Activated naive CD8-positive, alpha-beta T cell treated with anti-CD3 and anti-CD28 coated beads, Interleukin-2, amount 10 ng/mL, durations not matched to agents 7 days and 5 days (primary cell): Measurements from ENCODE around the gene NOP53. TPM values are rescaled to one million over a fixed set of nuclear protein-coding genes. Genes with fewer than 3 reads are reported as not detected.

ENCODE experiments used
- ATAC-seq: fragments of 150-1000 bp; cut with Tn5 transposase; one replicate; pipeline ENCODE4 v1.10.0; 2021; ENCODE audit warnings: low read depth, moderate library complexity
- POLR2A ChIA-PET: fragments of 350-600 bp; sonication (Branson Sonifier 250); formaldehyde crosslinking; loops from one replicate; lab custom pipeline; 2021; ENCODE audit warnings: antibody characterized with exemption; lab: Charles Lee
- DNase-seq: peaks from one replicate; pipeline ENCODE4 v3.0.0; 2021
- H3K27ac Mint-ChIP-seq: one replicate; pipeline ENCODE4 v1.8.0; 2022; ENCODE audit warnings: mild to moderate bottlenecking, mixed read lengths
- H3K27me3 Mint-ChIP-seq: one replicate; pipeline ENCODE4 v1.8.0; 2022; ENCODE audit warnings: mild to moderate bottlenecking, moderate library complexity, mixed read lengths
- H3K36me3 Mint-ChIP-seq: one replicate; pipeline ENCODE4 v1.8.0; 2021; ENCODE audit warnings: mild to moderate bottlenecking, mixed read lengths
- H3K4me1 Mint-ChIP-seq: one replicate; pipeline ENCODE4 v1.8.0; 2021; ENCODE audit warnings: mixed read lengths
- H3K4me3 Mint-ChIP-seq: one replicate; pipeline ENCODE4 v1.8.0; 2022; ENCODE audit warnings: mild to moderate bottlenecking, moderate library complexity, mixed read lengths
- H3K9me3 Mint-ChIP-seq: one replicate; pipeline ENCODE4 v1.8.0; 2021; ENCODE audit warnings: mixed read lengths
- total RNA-seq, 2 experiments: library from RNA; stranded (reverse); gene quantifications; one replicate each; pipeline ENCODE4 v1.2.3, GENCODE V29; 2021

Gene NOP53
- total RNA-seq, 2 experiments from 2014 or later = 434 to 469 TPM

GRCh38 chr19:47750752-47751151 lies 5.4 kb downstream of the NOP53 start:
- H3K4me1 Mint-ChIP-seq = peaks cover 42% of the 10 kb centered on the region
- no peak overlapping the region for H3K4me3 Mint-ChIP-seq
- H3K27ac Mint-ChIP-seq = peak overlapping the region; percentile 62
- no peak for ATAC-seq
- H3K9me3 Mint-ChIP-seq = no peaks in the 10 kb centered on the region
- H3K27me3 Mint-ChIP-seq = no peaks in the 10 kb centered on the region
- DNase-seq = no peak
- POLR2A ChIA-PET = interaction anchor here (1.5 kb wide), 1 partner anchor 27 kb away, joined by 4 read pairs; the partner anchor contains the start of gene SELENOW
- peaks cover 34% of the 10 kb centered on the region for H3K36me3 Mint-ChIP-seq

DNA sequence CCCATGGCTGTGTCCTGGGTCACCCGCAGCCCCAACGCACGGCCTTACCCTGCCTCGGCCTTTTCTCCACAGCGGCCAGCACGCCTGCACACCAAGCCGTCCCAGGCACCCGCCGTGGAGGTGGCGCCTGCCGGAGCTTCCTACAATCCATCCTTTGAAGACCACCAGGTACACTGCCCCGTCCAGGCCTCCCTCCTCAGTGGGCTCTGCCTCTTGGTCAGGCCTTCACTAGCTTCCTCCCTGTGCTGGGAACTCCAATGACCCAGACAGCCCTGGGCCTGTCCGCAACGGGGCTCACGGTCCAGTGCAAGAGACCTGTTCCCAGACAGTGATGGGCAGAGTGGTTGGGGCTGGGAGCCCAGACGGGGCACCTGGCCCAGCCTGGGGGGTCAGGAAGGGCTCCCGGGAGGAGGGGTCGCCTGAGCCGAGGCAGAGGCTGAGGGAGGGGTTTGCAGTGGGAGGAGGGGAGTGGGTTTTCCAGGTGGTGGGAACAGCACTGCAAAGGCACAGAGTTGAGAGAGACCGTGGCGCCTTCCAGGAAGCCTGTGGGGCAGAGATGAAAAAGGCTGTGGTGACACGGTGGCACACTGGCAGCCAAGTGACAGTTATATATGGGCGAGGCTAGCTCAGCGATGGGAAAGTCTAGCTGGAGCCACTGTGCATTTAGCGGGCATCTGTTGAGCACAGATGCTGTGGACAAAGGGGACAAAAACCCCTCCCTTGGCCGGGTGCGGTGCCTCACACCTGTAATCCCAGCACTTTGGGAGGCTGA lies 7.3 kb downstream of the NOP53 start:
- ATAC-seq (no peak), DNase-seq (no peak)
- Mint-ChIP-seq H3K4me3 (no peak overlapping the region), H3K36me3 (peaks cover 38% of the 10 kb centered on the region), H3K27me3 (no peaks in the 10 kb centered on the region), H3K27ac (peak overlapping the region; percentile 67), H3K4me1 (peaks cover 41% of the 10 kb centered on the region), H3K9me3 (no peaks in the 10 kb centered on the region)
- POLR2A ChIA-PET = no interaction called here

DNA sequence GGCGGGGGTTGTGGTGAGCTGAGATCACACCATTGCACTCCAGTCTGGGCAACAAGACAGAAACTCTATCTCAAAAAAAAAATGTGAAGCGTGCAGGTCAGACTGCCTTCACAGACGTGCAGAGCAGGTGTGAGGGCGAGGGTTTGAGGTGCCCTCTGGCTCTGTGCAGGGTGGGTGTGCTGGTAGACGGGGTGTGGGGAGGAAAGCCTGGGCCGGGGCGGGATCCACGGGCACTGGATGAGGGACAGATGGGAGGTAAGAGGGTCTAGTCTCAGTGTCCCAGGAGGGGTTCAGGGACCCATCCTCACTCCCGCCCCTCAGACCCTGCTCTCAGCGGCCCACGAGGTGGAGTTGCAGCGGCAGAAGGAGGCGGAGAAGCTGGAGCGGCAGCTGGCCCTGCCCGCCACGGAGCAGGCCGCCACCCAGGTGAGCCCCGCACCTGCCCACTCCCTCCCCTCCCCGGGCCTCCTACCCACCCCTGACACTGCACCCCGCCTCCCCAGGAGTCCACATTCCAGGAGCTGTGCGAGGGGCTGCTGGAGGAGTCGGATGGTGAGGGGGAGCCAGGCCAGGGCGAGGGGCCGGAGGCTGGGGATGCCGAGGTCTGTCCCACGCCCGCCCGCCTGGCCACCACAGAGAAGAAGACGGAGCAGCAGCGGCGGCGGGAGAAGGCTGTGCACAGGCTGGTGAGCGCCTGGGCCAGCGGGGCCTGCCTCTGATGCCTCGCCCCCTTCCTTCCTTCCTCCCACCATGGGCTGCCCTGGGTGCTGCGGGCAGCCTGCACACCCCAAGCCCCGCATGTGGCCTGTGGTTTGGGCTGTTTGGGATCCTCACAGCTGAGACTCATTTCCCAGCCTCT lies 9.1 kb downstream of the NOP53 start:
- H3K4me3 Mint-ChIP-seq = no peak overlapping the region
- DNase-seq (no peak), ATAC-seq (no peak)
- H3K27me3 Mint-ChIP-seq = no peaks in the 10 kb centered on the region
- H3K9me3 Mint-ChIP-seq = no peaks in the 10 kb centered on the region
- H3K4me1 Mint-ChIP-seq = peaks cover 28% of the 10 kb centered on the region
- peaks cover 37% of the 10 kb centered on the region for H3K36me3 Mint-ChIP-seq
- POLR2A ChIA-PET = interaction anchor here (0.6 kb wide), 1 partner anchor 23 kb away, joined by 3 read pairs; no protein-coding TSS in a partner anchor
- H3K27ac Mint-ChIP-seq = peak overlapping the region; percentile 54

DNA sequence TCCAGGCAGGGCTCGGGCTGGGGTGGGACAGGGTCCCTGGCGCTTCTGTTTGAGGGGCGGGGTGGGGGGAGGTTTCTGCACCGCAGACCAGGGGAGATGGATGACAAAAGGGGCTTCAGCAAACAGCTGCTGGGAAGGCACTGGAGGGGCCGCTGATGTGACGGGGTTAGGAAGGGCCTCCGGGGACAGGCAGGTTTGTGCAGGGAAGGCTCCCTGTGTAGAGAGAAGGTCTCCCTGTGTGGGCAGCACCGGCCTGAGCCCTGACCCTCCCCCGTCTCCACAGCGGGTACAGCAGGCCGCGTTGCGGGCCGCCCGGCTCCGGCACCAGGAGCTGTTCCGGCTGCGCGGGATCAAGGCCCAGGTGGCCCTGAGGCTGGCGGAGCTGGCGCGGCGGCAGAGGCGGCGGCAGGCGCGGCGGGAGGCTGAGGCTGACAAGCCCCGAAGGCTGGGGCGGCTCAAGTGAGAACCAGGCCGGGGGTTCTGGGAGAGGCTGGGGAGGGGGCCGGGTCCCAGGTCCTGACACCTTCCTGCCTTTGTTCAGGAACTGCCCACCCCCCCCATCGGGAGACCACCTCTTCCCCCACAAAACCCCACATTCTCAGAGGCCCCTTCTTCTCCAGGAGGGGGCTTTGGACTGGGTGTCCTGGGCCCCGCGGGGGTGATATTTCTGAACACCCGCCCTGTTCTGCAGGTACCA lies 9.9 kb downstream of the NOP53 start:
- DNase-seq (no peak), ATAC-seq (no peak)
- Mint-ChIP-seq H3K27ac (no peak overlapping the region), H3K4me3 (no peak overlapping the region), H3K36me3 (peaks cover 35% of the 10 kb centered on the region), H3K4me1 (peaks cover 24% of the 10 kb centered on the region), H3K27me3 (no peaks in the 10 kb centered on the region), H3K9me3 (no peaks in the 10 kb centered on the region)
- POLR2A ChIA-PET = no interaction called here

DNA sequence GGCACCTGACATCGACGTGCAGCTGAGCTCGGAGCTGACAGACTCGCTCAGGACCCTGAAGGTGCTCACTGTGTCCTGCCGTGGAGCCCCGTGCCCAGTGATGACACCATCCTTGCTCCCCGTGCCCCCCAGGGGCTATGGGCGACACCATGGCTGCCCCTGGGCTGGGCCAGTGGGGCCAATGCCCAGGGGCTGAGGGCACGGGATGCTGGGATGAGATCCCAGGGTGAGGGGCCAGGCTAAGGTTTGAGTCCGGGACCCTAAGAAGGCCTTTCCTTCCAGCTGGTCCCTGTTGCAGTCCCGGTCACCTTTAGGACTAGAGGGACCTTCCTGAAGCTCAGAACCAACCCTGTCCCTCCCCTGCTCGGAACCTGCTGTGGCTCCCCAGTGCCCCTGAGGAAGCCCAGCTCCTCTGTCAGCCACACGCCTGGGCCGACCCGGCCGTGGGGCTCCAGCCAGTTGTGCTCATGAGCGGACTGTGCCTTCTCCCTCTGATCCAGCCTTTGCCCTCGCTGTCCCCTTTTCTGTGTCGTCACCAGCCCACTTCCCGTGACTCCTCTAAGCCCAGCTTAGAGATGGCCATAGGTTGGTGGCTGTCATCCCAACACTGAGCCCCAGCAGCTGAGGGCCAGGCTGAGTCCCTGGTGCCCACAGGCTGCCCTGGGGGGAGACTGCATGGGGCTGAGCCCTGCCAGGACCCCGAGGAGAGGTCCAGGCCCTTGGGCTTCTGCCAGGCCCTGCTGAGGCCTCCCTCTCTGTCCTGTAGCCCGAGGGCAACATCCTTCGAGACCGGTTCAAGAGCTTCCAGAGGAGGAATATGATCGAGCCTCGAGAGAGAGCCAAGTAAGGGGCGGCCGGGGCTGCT lies 10.6 kb downstream of the NOP53 start:
- H3K27ac Mint-ChIP-seq = no peak overlapping the region
- ATAC-seq (no peak), DNase-seq (no peak)
- H3K27me3 Mint-ChIP-seq = no peaks in the 10 kb centered on the region
- no peaks in the 10 kb centered on the region for H3K9me3 Mint-ChIP-seq
- no peak overlapping the region for H3K4me3 Mint-ChIP-seq
- H3K4me1 Mint-ChIP-seq = peaks cover 22% of the 10 kb centered on the region
- POLR2A ChIA-PET = no interaction called here
- peaks cover 31% of the 10 kb centered on the region for H3K36me3 Mint-ChIP-seq

DNA sequence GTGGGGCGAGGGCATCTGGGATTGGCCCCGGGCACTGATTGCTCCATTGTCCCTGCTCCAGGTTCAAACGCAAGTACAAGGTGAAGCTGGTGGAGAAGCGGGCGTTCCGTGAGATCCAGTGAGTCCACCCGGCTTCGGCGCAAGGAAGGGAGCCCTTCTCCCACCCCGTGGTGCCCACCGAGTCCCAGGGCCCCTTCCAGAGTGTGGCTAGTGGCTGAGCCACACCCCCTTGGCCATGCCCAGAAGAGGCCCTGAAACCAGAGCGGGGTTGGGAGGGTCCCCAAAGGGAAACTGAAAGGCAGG lies 11.2 kb downstream of the NOP53 start:
- Mint-ChIP-seq H3K9me3 (no peaks in the 10 kb centered on the region), H3K4me1 (peaks cover 22% of the 10 kb centered on the region), H3K36me3 (peaks cover 31% of the 10 kb centered on the region), H3K4me3 (no peak overlapping the region), H3K27ac (no peak overlapping the region), H3K27me3 (no peaks in the 10 kb centered on the region)
- POLR2A ChIA-PET = no interaction called here
- no peak for DNase-seq
- no peak for ATAC-seq

DNA sequence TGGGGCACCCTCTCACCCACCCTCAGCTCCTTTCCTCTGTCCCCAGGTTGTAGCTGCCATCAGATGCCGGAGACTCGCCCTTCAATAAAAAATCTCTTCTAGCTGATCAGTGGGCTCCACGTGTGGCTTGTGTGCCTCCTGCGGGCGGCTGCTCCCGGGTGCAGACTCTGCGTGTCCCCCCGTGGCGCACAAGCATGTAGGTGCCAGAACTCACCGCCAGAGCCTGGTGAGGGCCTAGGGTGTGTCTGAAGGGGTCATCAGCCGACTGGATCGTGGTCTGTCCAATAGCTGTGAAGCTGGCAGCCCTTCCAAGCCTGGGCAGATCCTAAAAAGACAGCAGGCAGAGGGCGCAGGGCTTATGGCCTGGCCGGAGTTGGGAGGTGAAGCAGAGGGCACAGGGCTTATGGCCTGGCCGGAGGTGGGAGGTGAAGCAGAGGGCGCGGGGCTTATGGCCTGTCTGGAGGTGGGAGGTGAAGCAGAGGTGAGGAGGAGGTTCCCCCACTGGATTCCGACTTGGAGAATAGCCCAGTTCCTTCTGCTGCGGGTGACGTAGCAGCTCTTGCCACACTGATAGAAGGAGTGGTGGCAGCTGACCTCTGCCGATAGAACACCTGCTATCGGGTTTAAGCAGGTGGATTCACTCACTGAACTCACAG lies 11.7 kb downstream of the NOP53 start:
- DNase-seq (no peak), ATAC-seq (no peak)
- H3K27me3 Mint-ChIP-seq = no peaks in the 10 kb centered on the region
- H3K4me3 Mint-ChIP-seq = no peak overlapping the region
- peaks cover 21% of the 10 kb centered on the region for H3K4me1 Mint-ChIP-seq
- no peaks in the 10 kb centered on the region for H3K9me3 Mint-ChIP-seq
- peak overlapping the region; percentile 56 for H3K27ac Mint-ChIP-seq
- POLR2A ChIA-PET = no interaction called here
- peaks cover 31% of the 10 kb centered on the region for H3K36me3 Mint-ChIP-seq

DNA sequence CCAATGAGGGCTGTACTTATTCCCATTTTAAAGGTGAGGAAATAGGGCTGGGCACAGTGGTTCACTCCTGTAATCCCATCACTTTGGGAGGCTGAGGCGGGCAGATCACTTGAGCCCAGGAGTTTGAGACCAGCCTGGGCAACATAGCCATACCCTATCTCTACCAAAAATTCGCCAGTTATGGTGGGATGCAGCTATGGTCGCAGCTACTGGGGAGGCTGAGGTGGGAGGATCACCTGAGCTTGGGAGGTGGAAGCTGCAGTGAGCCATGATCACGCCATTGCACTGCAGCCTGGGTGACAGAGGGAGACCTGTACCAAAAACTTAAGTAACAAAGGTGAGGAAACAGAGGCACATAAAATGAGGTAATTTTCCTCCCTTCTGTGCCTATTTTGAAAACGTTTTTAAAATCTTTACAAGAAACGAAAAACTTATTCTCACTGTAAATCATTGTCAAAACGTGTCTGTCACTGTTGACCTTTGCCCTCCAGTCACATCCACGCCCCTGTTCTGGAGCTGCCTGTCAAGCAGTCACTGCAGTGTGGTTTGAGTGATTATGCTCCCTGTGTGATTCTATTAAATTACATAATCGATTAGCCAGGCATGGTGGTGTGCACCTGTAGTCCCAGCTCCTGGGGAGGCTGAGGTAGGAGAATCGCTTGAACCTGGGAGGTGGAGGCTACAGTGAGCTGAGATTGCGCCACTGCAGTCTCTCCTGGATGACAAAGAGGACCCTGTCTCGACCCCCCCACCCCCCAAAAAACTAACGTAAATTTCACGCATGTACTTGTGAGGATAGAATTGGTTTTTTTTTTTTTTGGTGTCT lies 12.5 kb downstream of the NOP53 start:
- POLR2A ChIA-PET = no interaction called here
- DNase-seq (no peak), ATAC-seq (no peak)
- peaks cover 14% of the 10 kb centered on the region for H3K4me1 Mint-ChIP-seq
- H3K27ac Mint-ChIP-seq = peak overlapping the region; percentile 56
- H3K9me3 Mint-ChIP-seq = no peaks in the 10 kb centered on the region
- H3K36me3 Mint-ChIP-seq = peaks cover 30% of the 10 kb centered on the region
- no peaks in the 10 kb centered on the region for H3K27me3 Mint-ChIP-seq
- no peak overlapping the region for H3K4me3 Mint-ChIP-seq

GRCh38 chr19:47758443-47758804 lies 13.1 kb downstream of the NOP53 start:
- Mint-ChIP-seq H3K9me3 (no peaks in the 10 kb centered on the region), H3K36me3 (peaks cover 24% of the 10 kb centered on the region), H3K27ac (no peak overlapping the region), H3K4me1 (peaks cover 10% of the 10 kb centered on the region), H3K4me3 (no peak overlapping the region), H3K27me3 (no peaks in the 10 kb centered on the region)
- ATAC-seq (no peak), DNase-seq (no peak)
- POLR2A ChIA-PET = no interaction called here

DNA sequence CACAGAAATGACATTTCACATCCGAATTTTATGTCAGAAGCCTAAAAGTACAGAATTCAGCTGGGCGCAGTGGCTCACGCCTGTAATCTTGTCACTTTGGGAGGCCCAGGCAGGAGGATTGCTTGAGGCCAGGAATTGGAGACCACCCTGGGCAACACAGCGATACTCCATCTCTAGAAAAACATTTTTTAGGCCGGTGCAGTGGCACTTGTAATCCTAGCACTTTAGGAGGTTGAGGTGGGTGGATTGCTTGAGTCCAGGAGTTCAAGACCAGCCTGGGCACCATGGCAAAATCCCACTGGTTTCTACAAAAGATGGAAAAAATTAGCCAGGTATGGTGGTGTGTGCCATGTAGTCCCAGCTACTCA lies 15.3 kb downstream of the NOP53 start:
- Mint-ChIP-seq H3K9me3 (no peaks in the 10 kb centered on the region), H3K36me3 (peaks cover 19% of the 10 kb centered on the region), H3K4me3 (no peak overlapping the region), H3K4me1 (peaks cover 5% of the 10 kb centered on the region), H3K27me3 (no peaks in the 10 kb centered on the region), H3K27ac (no peak overlapping the region)
- ATAC-seq = no peak
- no peak for DNase-seq
- POLR2A ChIA-PET = no interaction called here

- no peak overlapping the region for H3K27ac Mint-ChIP-seq
- H3K36me3 Mint-ChIP-seq = peaks cover 19% of the 10 kb centered on the region
- no peak for ATAC-seq
- no peak for DNase-seq
- no peak overlapping the region for H3K4me3 Mint-ChIP-seq
- no peaks in the 10 kb centered on the region for H3K27me3 Mint-ChIP-seq
- H3K9me3 Mint-ChIP-seq = no peaks in the 10 kb centered on the region
- H3K4me1 Mint-ChIP-seq = peaks cover 5% of the 10 kb centered on the region
- POLR2A ChIA-PET = no interaction called here
Observed at GRCh38 chr19:47761566-47761965, 16.2 kb downstream of the NOP53 start.

DNA sequence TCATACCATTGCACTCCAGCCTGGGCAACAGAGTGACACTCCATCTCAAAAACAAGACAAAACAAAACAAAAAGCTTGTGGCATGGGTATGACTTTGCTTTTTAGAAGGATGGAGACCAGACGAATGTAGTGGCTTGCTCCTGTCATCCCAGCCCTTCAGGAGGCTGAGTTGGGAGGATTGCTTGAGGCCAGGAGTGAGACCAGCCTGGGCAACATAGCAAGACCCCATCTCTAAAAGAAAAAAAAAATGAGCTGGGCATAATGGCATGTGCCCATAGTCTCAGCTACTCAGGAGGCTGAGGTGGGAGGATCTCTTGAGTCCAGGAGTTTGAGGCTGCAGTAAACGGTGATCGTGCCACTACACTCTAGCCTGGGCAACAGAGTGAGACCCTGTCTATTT lies 16.8 kb downstream of the NOP53 start:
- Mint-ChIP-seq H3K36me3 (peaks cover 16% of the 10 kb centered on the region), H3K27me3 (no peaks in the 10 kb centered on the region), H3K4me1 (peaks cover 5% of the 10 kb centered on the region), H3K4me3 (no peak overlapping the region), H3K27ac (no peak overlapping the region), H3K9me3 (no peaks in the 10 kb centered on the region)
- DNase-seq = no peak
- no peak for ATAC-seq
- POLR2A ChIA-PET = interaction anchor here (0.6 kb wide), 1 partner anchor 13 kb away, joined by 3 read pairs; no protein-coding TSS in a partner anchor
